HG02870 (cell line): ENCODE results near the gene TRHDE.

Experiments used
- ATAC-seq: cut with Tn5 transposase; IDR thresholded peaks from one replicate; pipeline ENCODE4 v1.9.1; 2021; ENCODE audit warnings: mild to moderate bottlenecking, moderate library complexity; ENCODE audit not compliant: unreplicated experiment

Gene TRHDE

GRCh38 chr12:72272091-72272661 is at the start of gene TRHDE:
Gene TRHDE (plus strand): TSS chr12:72272370. CDS start chr12:72272644, 274 bp downstream.
- ATAC-seq, result no peak

GRCh38 chr12:72226510-72226909 is 45.7 kb upstream of the TRHDE start:
- ATAC-seq, result no peak

DNA sequence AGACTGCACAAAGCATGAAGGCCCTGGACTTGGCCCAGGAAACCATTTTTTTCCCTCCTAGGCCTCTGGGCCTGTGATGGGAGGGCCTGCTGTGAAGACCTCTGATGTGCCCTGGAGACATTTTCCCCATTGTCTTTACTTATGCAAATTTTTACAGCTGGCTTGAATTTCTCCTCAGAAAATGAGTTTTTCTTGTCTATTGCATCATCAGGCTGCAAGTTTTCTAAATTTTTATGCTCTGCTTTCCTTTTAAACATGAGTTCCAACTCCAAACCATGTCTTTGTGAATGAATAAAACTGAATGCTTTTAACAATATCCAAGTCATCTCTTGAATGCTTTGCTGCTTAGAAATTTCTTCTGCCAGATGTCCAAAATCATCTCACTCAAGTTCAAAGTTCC is 43.7 kb upstream of the TRHDE start:
- ATAC-seq, result no peak

GRCh38 chr12:72230589-72230988 is 41.6 kb upstream of the TRHDE start:
- ATAC-seq, result no peak

GRCh38 chr12:72234886-72235285 is 37.3 kb upstream of the TRHDE start:
- no peak for ATAC-seq

GRCh38 chr12:72236071-72236705 is 36.0 kb upstream of the TRHDE start:
- ATAC-seq, result no peak

DNA sequence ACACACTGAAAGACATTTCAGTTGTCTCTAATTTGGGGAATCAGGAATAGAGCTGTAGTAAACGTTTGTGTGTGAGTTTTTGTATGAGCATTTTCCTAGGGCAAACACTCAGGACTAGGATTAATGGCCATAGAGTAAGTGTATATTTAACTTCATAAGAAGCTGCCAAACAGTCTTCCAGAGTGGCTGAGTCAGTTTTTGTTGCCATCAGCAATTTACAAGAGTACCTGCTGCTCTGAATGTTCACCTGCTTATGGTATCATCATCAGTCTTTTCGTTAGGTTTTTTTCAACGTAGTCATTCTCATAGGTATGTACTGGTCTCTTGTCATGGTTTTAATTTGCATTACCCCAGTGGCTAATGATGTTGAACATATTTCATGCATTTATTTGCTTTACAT is 30.6 kb upstream of the TRHDE start:
- ATAC-seq, result no peak

DNA sequence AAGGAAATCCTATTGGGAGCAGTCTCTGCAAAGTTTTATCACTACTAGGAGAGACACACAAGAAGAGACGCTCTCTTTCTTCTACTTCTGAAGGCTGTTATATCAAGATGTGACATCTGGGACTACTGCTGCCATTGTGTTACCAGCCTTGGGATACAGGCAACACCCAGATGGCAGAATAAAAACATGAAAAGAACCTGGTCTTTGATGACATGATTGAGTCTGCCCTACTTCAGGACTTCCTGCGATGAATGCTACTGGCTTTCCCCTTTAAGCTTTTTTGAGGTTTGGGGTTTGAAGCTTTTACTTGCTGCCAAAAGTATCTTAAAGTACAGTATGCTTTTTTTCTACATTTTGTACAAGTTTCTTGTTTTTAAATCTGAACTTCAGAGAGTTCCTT is 29.2 kb upstream of the TRHDE start:
- ATAC-seq, result no peak

DNA sequence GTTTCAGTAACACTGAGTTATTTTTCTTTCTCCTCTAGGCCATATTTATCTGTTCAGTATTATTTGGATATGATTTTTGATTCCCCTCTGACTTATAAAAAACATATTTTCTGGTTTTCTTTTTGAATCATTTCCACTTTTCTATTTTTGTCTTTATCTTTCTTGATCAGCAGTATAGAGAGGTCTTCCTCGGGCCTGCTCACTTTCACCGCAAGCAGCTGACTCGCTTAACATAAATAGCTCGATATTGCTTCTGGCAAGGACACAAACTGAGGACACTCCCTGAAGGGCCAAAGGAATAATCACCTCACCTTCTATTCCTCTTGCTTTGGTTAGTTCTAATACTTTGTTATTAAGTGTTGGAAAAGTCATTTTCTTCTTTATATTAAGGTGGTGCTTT is 25.8 kb upstream of the TRHDE start:
- no peak for ATAC-seq

DNA sequence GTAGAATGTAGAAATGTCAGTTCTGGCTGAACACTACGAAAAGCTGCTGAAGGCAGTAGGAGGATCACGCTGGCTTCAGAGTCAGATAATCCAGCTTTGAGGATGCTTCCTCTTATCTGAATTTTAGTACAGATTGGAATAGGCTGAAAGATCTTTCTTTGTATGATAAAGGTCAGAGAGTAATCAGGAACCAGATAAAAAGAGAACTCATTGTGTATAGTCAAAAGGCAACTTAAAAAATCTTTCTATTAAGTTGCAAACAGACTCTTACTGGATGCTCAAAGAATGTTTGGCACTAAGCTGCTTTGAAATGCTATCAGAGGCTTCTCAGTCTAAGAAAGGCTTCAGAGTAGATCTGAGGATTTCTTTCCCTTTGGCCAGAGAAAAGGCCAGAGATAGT is 21.8 kb upstream of the TRHDE start:
- no peak for ATAC-seq

DNA sequence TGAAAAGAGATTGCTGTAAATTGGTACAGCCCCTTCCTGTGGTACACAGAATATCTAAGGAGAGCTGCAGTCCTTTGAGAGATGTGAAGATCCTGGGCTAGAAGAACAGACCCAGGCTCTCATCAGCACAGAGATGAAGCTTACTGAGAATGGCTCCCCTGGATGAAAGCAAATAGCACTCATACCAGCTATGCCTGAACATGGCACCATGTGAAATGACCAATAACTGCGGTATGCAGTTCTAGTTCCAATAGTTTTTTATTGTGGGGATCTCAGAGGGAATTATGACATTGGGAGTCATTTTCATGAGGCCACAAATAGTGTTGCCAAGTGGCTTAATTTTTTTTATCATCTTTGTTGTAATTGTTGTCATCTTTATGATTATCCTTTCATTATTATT is 15.4 kb upstream of the TRHDE start:
- no peak for ATAC-seq

DNA sequence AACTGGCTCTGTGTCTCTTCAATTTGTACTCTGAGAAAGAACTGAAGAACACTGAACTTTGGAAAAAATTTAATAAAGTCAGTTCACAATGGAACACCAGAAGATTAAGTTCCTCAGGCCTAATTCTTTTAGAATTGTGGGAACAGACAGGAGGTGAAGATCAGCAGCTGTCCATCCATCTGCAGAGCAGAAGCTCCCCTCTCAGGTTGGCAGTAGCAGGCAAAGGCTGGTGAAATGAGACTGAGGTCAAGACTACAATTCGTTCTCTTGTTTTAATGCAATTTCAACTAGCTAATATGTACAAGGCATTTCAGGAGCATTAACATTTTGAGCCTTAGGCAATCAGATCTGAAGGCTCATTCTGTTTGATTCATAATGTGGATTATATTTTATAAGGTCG is 10.3 kb upstream of the TRHDE start:
- no peak for ATAC-seq

GRCh38 chr12:72264548-72265175 is 7.5 kb upstream of the TRHDE start:
- ATAC-seq, result no peak

GRCh38 chr12:72267974-72268373 is 4.2 kb upstream of the TRHDE start:
- no peak for ATAC-seq

- ATAC-seq, result no peak
Observed at GRCh38 chr12:72268386-72268785, 3.8 kb upstream of the TRHDE start.

DNA sequence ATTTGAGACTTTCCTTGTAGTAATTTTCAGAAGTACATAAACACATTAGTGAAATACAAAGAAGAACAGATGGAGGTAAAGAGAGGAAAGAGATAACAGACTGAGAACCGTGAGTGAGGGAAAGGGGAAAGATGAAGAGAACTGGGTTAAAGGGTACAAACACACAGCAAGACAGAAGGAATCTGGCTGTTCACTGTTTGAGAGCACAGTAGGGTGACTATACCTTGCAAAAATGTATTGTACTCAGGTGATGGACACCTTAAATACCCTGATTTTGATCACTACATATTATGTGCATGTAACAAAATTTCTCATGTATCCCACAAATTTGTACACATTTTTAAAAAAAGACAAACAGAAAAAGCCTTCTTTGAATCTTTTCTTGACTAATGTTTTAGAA is 2.7 kb upstream of the TRHDE start:
- no peak for ATAC-seq

DNA sequence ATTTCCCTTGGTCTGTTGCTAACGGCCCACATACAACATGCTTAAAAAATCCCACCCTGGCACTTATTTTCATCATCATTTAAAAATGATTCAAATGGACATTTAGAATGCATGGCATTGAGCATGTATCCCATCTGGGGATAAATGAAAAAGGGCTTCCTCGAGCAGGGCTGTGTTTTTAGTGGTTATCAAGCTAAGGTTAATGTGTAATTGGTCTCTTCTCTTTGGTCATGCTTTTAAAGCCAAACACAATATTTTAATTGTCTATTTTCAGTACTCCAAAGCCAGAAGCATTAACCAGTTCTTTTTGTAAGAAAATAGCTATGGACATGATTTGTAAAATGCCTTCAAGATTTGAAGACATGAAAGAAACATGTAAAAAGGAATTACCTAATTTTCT is 1.9 kb upstream of the TRHDE start:
- ATAC-seq, result no peak

- no peak for ATAC-seq
Observed at GRCh38 chr12:72270961-72271360, 1.2 kb upstream of the TRHDE start.

DNA sequence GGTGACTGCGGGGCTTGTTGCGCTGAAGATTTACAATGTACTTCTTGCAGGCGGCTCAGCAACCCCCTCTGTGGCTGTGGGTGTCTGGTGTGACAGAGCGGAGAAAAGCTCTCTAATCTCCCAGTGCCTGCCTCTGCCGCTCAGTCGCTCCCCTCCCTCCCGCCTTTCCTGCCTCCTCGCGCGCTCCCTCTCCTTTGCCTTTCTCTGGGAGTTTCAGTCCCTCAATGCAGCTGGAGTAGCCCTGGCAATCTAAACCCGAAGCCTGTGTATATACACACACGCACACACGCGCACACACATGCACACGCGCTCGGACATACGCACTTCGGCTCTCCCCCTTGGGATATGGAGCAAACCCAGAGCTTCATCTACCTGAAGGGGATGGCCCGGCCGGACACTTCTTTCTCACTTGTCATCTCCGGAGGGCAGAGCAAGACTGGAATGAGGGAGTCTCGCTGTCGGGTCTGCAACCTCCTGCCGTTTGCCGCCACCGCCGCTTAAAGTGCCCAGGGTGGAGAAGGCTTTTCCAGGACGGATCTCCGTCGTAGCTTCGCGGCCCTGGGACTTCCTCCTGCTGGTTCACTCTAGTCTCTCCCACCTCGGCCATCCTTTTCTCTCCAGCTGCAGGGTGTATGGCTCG is 599 bp upstream of the TRHDE start:
- no peak for ATAC-seq

DNA sequence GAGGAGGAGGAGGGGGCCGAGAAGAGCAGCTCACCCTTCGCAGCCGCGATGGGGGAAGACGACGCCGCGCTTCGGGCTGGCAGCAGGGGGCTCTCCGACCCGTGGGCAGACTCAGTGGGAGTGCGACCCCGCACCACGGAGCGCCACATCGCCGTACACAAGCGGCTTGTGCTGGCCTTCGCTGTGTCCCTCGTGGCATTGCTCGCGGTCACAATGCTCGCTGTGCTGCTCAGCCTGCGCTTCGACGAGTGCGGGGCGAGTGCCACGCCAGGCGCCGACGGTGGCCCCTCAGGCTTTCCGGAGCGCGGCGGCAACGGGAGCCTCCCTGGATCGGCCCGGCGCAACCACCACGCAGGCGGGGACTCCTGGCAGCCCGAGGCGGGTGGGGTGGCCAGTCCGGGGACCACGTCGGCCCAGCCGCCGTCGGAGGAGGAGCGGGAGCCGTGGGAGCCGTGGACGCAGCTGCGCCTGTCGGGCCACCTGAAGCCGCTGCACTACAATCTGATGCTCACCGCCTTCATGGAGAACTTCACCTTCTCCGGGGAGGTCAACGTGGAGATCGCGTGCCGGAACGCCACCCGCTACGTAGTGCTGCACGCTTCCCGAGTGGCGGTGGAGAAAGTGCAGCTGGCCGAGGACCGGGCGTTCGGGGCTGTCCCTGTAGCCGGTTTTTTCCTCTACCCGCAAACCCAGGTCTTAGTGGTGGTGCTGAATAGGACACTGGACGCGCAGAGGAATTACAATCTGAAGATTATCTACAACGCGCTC is 745 bp downstream of the TRHDE start:
- no peak for ATAC-seq

DNA sequence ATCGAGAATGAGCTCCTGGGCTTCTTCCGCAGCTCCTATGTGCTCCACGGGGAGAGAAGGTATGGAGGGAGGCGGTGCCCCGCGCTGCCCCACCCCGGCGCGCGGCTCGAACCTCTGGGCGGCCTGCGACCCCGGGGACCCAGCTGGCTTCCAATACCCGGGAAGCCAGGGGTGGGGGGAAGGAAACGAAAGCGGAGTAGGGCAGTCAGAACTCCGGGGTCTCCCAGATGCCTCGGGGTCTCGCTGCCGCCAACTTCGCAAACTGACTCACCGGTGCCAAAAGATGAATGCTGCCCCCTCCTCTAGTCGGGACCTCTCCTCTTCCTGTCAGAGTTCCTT is 1.3 kb downstream of the TRHDE start:
- ATAC-seq, result no peak
